GM23338 (cell line): ENCODE data around the gene SUSD3.

Experiments
- CREB1 ChIP-seq: fragments of 250-450 bp; sonication (Bioruptor Pico); IDR thresholded peaks from 2 replicates; pipeline ENCODE4 v1.5.0; 2020; ENCODE audit warnings: low read depth, mild to moderate bottlenecking, moderate library complexity
- ETS1 ChIP-seq: IDR thresholded peaks from 2 replicates; pipeline ENCODE4 v1.6.1; 2016; ENCODE audit warnings: antibody characterized with exemption
- EZH2 ChIP-seq: fragments of 200-600 bp; sonication (generic); IDR thresholded peaks from one replicate; pipeline ENCODE4 v1.8.0; 2017; ENCODE audit warnings: antibody characterized with exemption, mild to moderate bottlenecking, low read depth; ENCODE audit not compliant: unreplicated experiment
- EZH2phosphoT487 ChIP-seq: fragments of 200-600 bp; sonication (generic); IDR thresholded peaks from one replicate; pipeline ENCODE4 v1.8.1; 2018; ENCODE audit warnings: antibody characterized with exemption; ENCODE audit not compliant: unreplicated experiment
- JUNB ChIP-seq: IDR thresholded peaks from one replicate; pipeline ENCODE4 v1.6.1; 2016; ENCODE audit warnings: antibody characterized with exemption; ENCODE audit not compliant: unreplicated experiment
- NANOG ChIP-seq: IDR thresholded peaks from 2 replicates; pipeline ENCODE4 v1.6.1; 2016; ENCODE audit warnings: antibody characterized with exemption, borderline replicate concordance
- POLR2AphosphoS5 ChIP-seq: IDR thresholded peaks from 2 replicates; pipeline ENCODE4 v1.6.1; 2016; ENCODE audit warnings: antibody characterized with exemption, low read depth
- REST ChIP-seq: IDR thresholded peaks from one replicate; pipeline ENCODE4 v1.6.1; 2018; ENCODE audit warnings: antibody characterized with exemption; ENCODE audit not compliant: unreplicated experiment
- STAT1 ChIP-seq: IDR thresholded peaks from one replicate; pipeline ENCODE4 v1.6.1; 2016; ENCODE audit warnings: antibody characterized with exemption; ENCODE audit not compliant: unreplicated experiment
- TF ChIP-seq, protein P1 (sequence below), 2 experiments: fragments of 200-600 bp in 1 of 2; sonication (generic) in 1 of 2; conservative IDR thresholded peaks; 2 replicates each; pipeline versions ENCODE4 v1.5.1 to v1.6.1; 2016 to 2017; ENCODE audit warnings: antibody characterized with exemption in 2 of 2, low read depth in 2 of 2, mild to moderate bottlenecking in 2 of 2, moderate library complexity in 1 of 2

DNA sequence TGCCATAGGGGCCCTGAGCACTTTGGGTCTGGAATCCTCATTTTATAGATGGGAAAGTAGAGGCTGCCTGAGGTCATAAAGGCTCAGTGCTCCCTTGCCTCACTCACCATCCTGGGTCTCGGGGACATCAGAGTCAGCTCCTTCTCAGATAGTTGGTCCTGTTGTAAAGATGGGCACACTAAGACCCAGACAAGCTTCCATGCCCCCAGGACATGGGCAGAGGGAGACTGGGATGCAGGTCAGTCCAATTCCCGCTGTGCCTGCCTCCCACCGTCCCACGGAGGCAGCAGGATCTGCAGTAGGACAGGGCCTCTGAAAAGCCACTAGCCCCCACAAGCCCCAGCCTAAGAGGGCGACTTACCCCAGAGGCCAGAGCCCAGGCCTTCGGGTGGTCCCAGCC is 19.0 kb upstream of the SUSD3 start:
- TF ChIP-seq EZH2 = no peak
- TF ChIP-seq, protein P1, sequence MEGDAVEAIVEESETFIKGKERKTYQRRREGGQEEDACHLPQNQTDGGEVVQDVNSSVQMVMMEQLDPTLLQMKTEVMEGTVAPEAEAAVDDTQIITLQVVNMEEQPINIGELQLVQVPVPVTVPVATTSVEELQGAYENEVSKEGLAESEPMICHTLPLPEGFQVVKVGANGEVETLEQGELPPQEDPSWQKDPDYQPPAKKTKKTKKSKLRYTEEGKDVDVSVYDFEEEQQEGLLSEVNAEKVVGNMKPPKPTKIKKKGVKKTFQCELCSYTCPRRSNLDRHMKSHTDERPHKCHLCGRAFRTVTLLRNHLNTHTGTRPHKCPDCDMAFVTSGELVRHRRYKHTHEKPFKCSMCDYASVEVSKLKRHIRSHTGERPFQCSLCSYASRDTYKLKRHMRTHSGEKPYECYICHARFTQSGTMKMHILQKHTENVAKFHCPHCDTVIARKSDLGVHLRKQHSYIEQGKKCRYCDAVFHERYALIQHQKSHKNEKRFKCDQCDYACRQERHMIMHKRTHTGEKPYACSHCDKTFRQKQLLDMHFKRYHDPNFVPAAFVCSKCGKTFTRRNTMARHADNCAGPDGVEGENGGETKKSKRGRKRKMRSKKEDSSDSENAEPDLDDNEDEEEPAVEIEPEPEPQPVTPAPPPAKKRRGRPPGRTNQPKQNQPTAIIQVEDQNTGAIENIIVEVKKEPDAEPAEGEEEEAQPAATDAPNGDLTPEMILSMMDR (conservative IDR thresholded peaks at IDR 0.05; ENCODE audit: low read depth in 2 of 2) = no peak
- no peak for TF ChIP-seq EZH2phosphoT487
- TF ChIP-seq REST = no peak
- TF ChIP-seq JUNB = no peak
- TF ChIP-seq STAT1 = no peak
- no peak for TF ChIP-seq CREB1
- TF ChIP-seq POLR2AphosphoS5 = no peak
- TF ChIP-seq ETS1 = no peak
- no peak for TF ChIP-seq NANOG
